ENCODE results near the gene SYNE2.

SYNE2 gene

DNA sequence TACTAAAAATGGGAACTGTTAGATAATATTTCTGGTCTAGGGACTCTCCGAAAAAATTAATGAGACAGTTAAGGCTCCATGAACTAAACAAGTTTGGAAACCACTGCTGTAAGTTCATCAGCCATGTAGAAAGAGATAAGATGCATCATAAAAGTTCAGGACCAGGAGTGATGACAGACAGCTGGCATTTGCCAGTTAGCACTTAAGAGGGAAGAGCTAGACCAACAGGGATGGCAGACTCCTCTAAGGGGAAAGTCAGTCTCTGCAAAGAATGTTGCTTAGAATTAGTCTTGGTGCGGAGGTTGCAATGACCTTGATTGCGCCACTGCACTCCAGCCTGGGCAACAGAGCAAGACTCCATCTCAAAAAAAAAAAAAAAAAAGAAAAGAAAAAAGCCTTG, 129.4 kb downstream of the SYNE2 start:
- Histone ChIP-seq H3K79me2 (ENCODE audit: insufficient read depth, low read length) (no peaks in the 10 kb centered on the region), H3K9me2 (replicated peaks; ENCODE audit: insufficient read depth, low read length) (no peaks in the 10 kb centered on the region), H3K4me2 (ENCODE audit: low read depth, low read length, poor library complexity, severe bottlenecking) (no peak overlapping the region), H4K20me1 (ENCODE audit: low read depth, low read length) (no peaks in the 10 kb centered on the region), H3F3A (ENCODE audit: insufficient read depth) (0 out of 2 replicates have a peak, but pooled peaks cover 3% of the 10 kb centered on the region), H3K36me3 (ENCODE audit: low read length) (peaks cover 76% of the 10 kb centered on the region), H3K4me3 (ENCODE audit: insufficient read depth, low read length, poor library complexity, severe bottlenecking) (no peak overlapping the region), H3K27ac (ENCODE audit: low read depth, low read length) (no peak overlapping the region), H3K9me3 (ENCODE audit: insufficient read depth, low read length) (no peaks in the 10 kb centered on the region), H3K27me3 (ENCODE audit: low read length) (no peaks in the 10 kb centered on the region), H3K9ac (ENCODE audit: low read length) (no peak overlapping the region), H2AFZ (ENCODE audit: low read depth, low read length, severe bottlenecking) (no peak overlapping the region)
- TF ChIP-seq, protein P1, sequence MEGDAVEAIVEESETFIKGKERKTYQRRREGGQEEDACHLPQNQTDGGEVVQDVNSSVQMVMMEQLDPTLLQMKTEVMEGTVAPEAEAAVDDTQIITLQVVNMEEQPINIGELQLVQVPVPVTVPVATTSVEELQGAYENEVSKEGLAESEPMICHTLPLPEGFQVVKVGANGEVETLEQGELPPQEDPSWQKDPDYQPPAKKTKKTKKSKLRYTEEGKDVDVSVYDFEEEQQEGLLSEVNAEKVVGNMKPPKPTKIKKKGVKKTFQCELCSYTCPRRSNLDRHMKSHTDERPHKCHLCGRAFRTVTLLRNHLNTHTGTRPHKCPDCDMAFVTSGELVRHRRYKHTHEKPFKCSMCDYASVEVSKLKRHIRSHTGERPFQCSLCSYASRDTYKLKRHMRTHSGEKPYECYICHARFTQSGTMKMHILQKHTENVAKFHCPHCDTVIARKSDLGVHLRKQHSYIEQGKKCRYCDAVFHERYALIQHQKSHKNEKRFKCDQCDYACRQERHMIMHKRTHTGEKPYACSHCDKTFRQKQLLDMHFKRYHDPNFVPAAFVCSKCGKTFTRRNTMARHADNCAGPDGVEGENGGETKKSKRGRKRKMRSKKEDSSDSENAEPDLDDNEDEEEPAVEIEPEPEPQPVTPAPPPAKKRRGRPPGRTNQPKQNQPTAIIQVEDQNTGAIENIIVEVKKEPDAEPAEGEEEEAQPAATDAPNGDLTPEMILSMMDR (IDR thresholded peaks at IDR 0.05; ENCODE audit: insufficient read depth, low read length, poor library complexity, severe bottlenecking) = no peak
- TF ChIP-seq EZH2phosphoT487 (conservative IDR thresholded peaks at IDR 0.05; ENCODE audit: low read length) = no peak

DNA sequence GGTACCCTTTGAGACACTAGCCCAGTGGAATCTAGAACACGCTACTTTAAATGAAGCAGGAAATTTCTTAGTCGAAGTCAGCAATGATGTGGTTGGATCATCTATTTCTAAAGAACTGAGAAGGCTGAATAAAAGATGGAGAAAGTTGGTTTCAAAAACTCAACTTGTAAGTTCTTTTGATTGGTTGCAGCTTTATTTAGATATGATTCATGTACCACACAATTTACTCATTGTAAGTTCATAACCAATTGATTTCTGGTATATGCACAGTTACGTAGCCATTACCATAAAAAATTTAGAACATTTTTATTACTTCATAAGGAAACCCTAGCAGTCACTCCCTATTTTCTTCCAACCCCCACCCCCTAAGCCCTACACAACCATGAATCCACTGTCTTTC, 129.8 kb downstream of the SYNE2 start:
- Histone ChIP-seq H3F3A (ENCODE audit: insufficient read depth) (0 out of 2 replicates have a peak, but pooled peaks cover 3% of the 10 kb centered on the region), H4K20me1 (ENCODE audit: low read depth, low read length) (no peaks in the 10 kb centered on the region), H3K4me3 (ENCODE audit: insufficient read depth, low read length, poor library complexity, severe bottlenecking) (no peak overlapping the region), H3K27ac (ENCODE audit: low read depth, low read length) (no peak overlapping the region), H3K36me3 (ENCODE audit: low read length) (peaks cover 76% of the 10 kb centered on the region), H3K9me3 (ENCODE audit: insufficient read depth, low read length) (no peaks in the 10 kb centered on the region), H3K9me2 (replicated peaks; ENCODE audit: insufficient read depth, low read length) (no peaks in the 10 kb centered on the region), H2AFZ (ENCODE audit: low read depth, low read length, severe bottlenecking) (no peak overlapping the region), H3K4me2 (ENCODE audit: low read depth, low read length, poor library complexity, severe bottlenecking) (no peak overlapping the region), H3K9ac (ENCODE audit: low read length) (no peak overlapping the region), H3K79me2 (ENCODE audit: insufficient read depth, low read length) (no peaks in the 10 kb centered on the region), H3K27me3 (ENCODE audit: low read length) (no peaks in the 10 kb centered on the region)
- TF ChIP-seq EZH2phosphoT487 (conservative IDR thresholded peaks at IDR 0.05; ENCODE audit: low read length) = no peak
- TF ChIP-seq, protein P1 (IDR thresholded peaks at IDR 0.05; ENCODE audit: insufficient read depth, low read length, poor library complexity, severe bottlenecking) = no peak

DNA sequence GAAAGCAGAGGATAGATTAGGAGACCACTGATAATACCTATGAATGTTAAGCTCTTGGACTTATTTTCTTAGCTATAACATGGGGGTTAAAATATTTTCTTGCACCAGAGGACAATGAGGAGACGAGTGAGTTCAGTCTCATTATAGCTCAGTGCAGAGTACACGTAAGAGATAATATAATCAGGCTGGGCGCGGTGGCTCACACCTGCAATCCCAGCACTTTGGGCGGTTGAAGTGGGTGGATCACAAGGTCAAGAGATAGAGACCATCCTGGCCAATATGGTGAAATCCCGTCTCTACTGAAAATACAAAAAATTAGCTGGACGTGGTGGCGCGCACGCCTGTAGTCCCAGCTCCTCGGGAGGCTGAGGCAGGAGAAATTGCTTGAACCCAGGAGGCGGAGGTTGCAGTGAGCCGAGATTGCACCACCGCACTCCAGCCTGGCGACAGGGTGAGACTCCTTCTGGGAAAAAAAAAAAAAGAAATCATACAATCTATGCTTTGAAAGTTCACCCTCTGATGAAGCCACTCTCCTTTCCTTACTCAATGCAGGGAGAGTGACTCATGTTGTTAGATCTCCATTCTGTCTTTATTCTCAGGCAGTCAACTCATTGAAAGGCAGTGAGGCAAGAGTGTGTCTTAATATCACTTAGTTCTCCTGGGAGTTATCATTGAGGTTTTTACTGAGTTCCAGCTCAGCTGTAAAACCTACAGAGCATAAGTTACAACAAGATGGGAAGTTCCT, 134.2 kb downstream of the SYNE2 start:
- Histone ChIP-seq H3K27me3 (ENCODE audit: low read length) (no peaks in the 10 kb centered on the region), H3K4me2 (ENCODE audit: low read depth, low read length, poor library complexity, severe bottlenecking) (no peak overlapping the region), H3K9me2 (replicated peaks; ENCODE audit: insufficient read depth, low read length) (no peaks in the 10 kb centered on the region), H2AFZ (ENCODE audit: low read depth, low read length, severe bottlenecking) (no peak overlapping the region), H3K9me3 (ENCODE audit: insufficient read depth, low read length) (no peaks in the 10 kb centered on the region), H4K20me1 (ENCODE audit: low read depth, low read length) (no peaks in the 10 kb centered on the region), H3F3A (ENCODE audit: insufficient read depth) (peaks cover 8% of the 10 kb centered on the region; the same call in 1 of the 2 replicates), H3K4me3 (ENCODE audit: insufficient read depth, low read length, poor library complexity, severe bottlenecking) (no peak overlapping the region), H3K36me3 (ENCODE audit: low read length) (peaks cover 64% of the 10 kb centered on the region), H3K27ac (ENCODE audit: low read depth, low read length) (no peak overlapping the region), H3K79me2 (ENCODE audit: insufficient read depth, low read length) (no peaks in the 10 kb centered on the region), H3K9ac (ENCODE audit: low read length) (no peak overlapping the region)
- TF ChIP-seq, protein P1 (IDR thresholded peaks at IDR 0.05; ENCODE audit: insufficient read depth, low read length, poor library complexity, severe bottlenecking) = no peak
- no peak for TF ChIP-seq EZH2phosphoT487 (conservative IDR thresholded peaks at IDR 0.05; ENCODE audit: low read length)

Data from SU-DHL-6 (cell line).